Activated T-helper 17 cell treated with anti-CD3 and anti-CD28 coated beads, Interleukin-2, amount 50 U/mL, for 72 hours (primary cell): ENCODE results near the gene PAX6. TPM values are rescaled to one million over a fixed set of nuclear protein-coding genes. Genes with fewer than 3 reads are reported as not detected.

Source experiments
- ATAC-seq: fragments of 150-1000 bp; cut with Tn5 transposase; replicated peaks from 2 replicates; pipeline ENCODE4 v1.10.0; 2021; ENCODE audit warnings: mild to moderate bottlenecking, moderate library complexity
- H3K27ac Mint-ChIP-seq: one replicate; pipeline ENCODE4 v1.8.0; 2022; ENCODE audit warnings: mixed read lengths
- H3K27me3 Mint-ChIP-seq: one replicate; pipeline ENCODE4 v1.8.0; 2022; ENCODE audit warnings: mixed read lengths
- H3K36me3 Mint-ChIP-seq: one replicate; pipeline ENCODE4 v1.8.0; 2022; ENCODE audit warnings: low read depth, mild to moderate bottlenecking, mixed read lengths
- H3K4me1 Mint-ChIP-seq: one replicate; pipeline ENCODE4 v1.8.0; 2022; ENCODE audit warnings: mixed read lengths
- H3K4me3 Mint-ChIP-seq: one replicate; pipeline ENCODE4 v1.8.0; 2022; ENCODE audit warnings: mild to moderate bottlenecking, mixed read lengths
- H3K9me3 Mint-ChIP-seq: one replicate; pipeline ENCODE4 v1.8.0; 2022; ENCODE audit warnings: mixed read lengths
- total RNA-seq, 2 donors: library from RNA; stranded (reverse); gene quantifications; one replicate each; pipeline ENCODE4 v1.2.3, GENCODE V29; 2022

The PAX6 gene
- total RNA-seq, 2 donors from 2014 or later: not detected

DNA sequence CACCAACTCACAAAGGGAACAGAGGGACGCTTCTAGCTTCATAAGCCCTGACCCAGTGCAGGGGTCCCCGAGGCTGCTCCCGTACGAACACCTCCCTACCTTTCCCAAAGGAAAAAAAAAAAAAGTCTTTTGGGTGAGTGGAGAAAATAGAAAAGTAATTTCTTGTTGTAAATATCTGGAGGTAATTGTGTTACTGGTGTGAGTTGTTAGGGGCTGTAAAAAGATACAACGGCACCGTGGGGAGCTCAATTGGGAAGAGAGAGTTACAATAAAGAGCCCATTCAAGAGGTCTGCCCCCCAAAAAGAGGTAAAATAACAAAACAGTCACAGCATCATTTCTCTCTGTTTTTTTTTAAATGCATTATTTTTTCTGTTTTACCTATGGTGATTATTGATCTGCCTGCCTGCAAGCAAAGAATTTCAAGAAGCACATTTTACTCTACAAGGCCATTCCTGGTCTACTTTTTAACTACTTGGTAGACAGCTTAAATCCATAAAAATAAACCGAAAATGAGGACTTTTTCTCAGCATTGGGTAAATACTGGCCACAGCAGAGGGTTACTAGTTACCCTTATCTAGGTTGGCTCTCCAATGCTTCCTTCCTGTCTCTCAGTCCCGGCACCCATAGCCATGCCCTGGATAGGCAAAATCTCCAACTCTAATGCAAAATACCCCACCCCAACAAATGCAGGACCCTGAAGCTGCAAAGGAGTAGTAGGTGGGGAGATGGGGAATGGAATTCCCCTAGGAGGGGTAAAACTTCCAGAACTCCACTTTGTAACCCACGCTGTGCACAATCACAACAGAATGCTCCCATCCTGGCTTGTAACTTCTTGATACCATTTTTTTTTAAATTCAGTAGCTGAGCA, 3.1 kb downstream of the PAX6 start:
- no peak overlapping the region for H3K27ac Mint-ChIP-seq
- H3K4me1 Mint-ChIP-seq: peaks cover 28% of the 10 kb centered on the region
- no peaks in the 10 kb centered on the region for H3K9me3 Mint-ChIP-seq
- peaks cover 68% of the 10 kb centered on the region for H3K27me3 Mint-ChIP-seq
- peaks cover 49% of the 10 kb centered on the region for H3K36me3 Mint-ChIP-seq
- no peak for ATAC-seq
- no peak overlapping the region for H3K4me3 Mint-ChIP-seq

GRCh38 chr11:31806928-31807798, 4.0 kb downstream of the PAX6 start:
- no peaks in the 10 kb centered on the region for H3K9me3 Mint-ChIP-seq
- peaks cover 72% of the 10 kb centered on the region for H3K27me3 Mint-ChIP-seq
- H3K27ac Mint-ChIP-seq: no peak overlapping the region
- H3K4me3 Mint-ChIP-seq: no peak overlapping the region
- peaks cover 24% of the 10 kb centered on the region for H3K4me1 Mint-ChIP-seq
- H3K36me3 Mint-ChIP-seq: peaks cover 56% of the 10 kb centered on the region
- ATAC-seq: no peak

GRCh38 chr11:31806186-31806927, 4.8 kb downstream of the PAX6 start:
- peaks cover 73% of the 10 kb centered on the region for H3K27me3 Mint-ChIP-seq

GRCh38 chr11:31805629-31806185, 5.4 kb downstream of the PAX6 start:
- Mint-ChIP-seq H3K4me3 (no peak overlapping the region), H3K4me1 (peaks cover 15% of the 10 kb centered on the region), H3K27ac (no peak overlapping the region), H3K27me3 (peaks cover 74% of the 10 kb centered on the region), H3K9me3 (no peaks in the 10 kb centered on the region), H3K36me3 (peaks cover 50% of the 10 kb centered on the region)
- ATAC-seq: no peak

More at GRCh38 chr11:31806186-31806927, 4.8 kb downstream of the PAX6 start:
- H3K27ac Mint-ChIP-seq: no peak overlapping the region
- no peak overlapping the region for H3K4me3 Mint-ChIP-seq
- peaks cover 56% of the 10 kb centered on the region for H3K36me3 Mint-ChIP-seq
- H3K9me3 Mint-ChIP-seq: no peaks in the 10 kb centered on the region
- H3K4me1 Mint-ChIP-seq: peaks cover 19% of the 10 kb centered on the region
- ATAC-seq: no peak

GRCh38 chr11:31805037-31805628, 6.0 kb downstream of the PAX6 start:
- H3K4me1 Mint-ChIP-seq: peaks cover 18% of the 10 kb centered on the region
- H3K9me3 Mint-ChIP-seq: no peaks in the 10 kb centered on the region
- H3K27ac Mint-ChIP-seq: no peak overlapping the region
- peak overlapping the region; percentile 61 for H3K4me3 Mint-ChIP-seq
- ATAC-seq: no peak
- H3K27me3 Mint-ChIP-seq: peaks cover 77% of the 10 kb centered on the region
- H3K36me3 Mint-ChIP-seq: peaks cover 54% of the 10 kb centered on the region

DNA sequence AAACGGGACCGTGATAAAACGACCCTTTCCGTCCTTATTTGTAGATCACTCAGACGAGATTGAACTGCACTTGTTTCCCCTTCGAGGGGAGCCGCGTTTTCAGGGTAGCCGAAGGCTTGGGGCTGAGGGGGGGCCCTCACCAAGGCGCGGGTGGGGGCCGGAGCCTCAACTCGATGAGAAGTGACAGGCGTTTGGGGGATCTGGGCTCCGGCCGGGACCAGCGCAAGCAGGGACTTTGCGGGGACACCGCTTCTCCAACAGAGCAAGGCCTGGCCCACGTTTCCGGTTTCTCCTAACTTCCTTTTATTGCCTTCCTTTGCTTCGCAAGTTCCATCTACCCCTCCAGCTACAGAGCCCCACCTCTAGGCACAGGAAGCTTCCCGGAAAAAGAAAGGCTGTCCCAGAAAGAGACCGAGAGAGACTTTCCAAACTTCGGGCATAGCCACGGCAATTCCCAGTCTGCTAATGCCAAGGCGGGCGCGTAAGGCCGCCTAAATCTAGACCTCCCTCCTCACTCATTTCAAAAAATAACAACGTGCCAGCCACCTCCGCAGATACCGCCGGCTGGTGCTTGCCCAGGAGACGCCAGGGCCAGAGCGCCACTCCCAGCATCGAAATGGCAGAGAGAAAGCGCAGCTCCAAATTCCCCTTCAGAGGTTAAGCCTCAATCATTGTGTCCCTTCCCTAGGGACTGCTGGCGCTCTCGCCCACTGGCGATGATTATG, 6.6 kb downstream of the PAX6 start:
- H3K36me3 Mint-ChIP-seq: peaks cover 56% of the 10 kb centered on the region
- no peak overlapping the region for H3K27ac Mint-ChIP-seq
- H3K4me3 Mint-ChIP-seq: peak overlapping the region; percentile 61
- no peak for ATAC-seq
- H3K9me3 Mint-ChIP-seq: no peaks in the 10 kb centered on the region
- peaks cover 79% of the 10 kb centered on the region for H3K27me3 Mint-ChIP-seq
- peaks cover 19% of the 10 kb centered on the region for H3K4me1 Mint-ChIP-seq

- Mint-ChIP-seq H3K4me1 (peaks cover 17% of the 10 kb centered on the region), H3K4me3 (peak overlapping the region; percentile 61), H3K36me3 (peaks cover 50% of the 10 kb centered on the region)
Observed at GRCh38 chr11:31803813-31804311, 7.3 kb downstream of the PAX6 start.

GRCh38 chr11:31802990-31803812, 7.9 kb downstream of the PAX6 start:
- Mint-ChIP-seq H3K4me1 (peaks cover 17% of the 10 kb centered on the region), H3K36me3 (peaks cover 46% of the 10 kb centered on the region), H3K9me3 (no peaks in the 10 kb centered on the region), H3K4me3 (peak overlapping the region; percentile 61), H3K27me3 (peaks cover 71% of the 10 kb centered on the region), H3K27ac (no peak overlapping the region)
- no peak for ATAC-seq

More at GRCh38 chr11:31803813-31804311, 7.3 kb downstream of the PAX6 start:
- Mint-ChIP-seq H3K27ac (no peak overlapping the region), H3K9me3 (no peaks in the 10 kb centered on the region), H3K27me3 (peaks cover 76% of the 10 kb centered on the region)
- no peak for ATAC-seq

- Mint-ChIP-seq H3K27ac (no peak overlapping the region), H3K36me3 (peaks cover 40% of the 10 kb centered on the region), H3K4me3 (no peak overlapping the region), H3K27me3 (peaks cover 69% of the 10 kb centered on the region), H3K9me3 (no peaks in the 10 kb centered on the region), H3K4me1 (peaks cover 17% of the 10 kb centered on the region)
- no peak for ATAC-seq
Observed at GRCh38 chr11:31802609-31802989, 8.5 kb downstream of the PAX6 start.

GRCh38 chr11:31802000-31802551, 9.0 kb downstream of the PAX6 start:
- Mint-ChIP-seq H3K4me3 (no peak overlapping the region), H3K27me3 (peaks cover 68% of the 10 kb centered on the region), H3K4me1 (peaks cover 17% of the 10 kb centered on the region), H3K27ac (no peak overlapping the region), H3K36me3 (peaks cover 40% of the 10 kb centered on the region), H3K9me3 (no peaks in the 10 kb centered on the region)
- no peak for ATAC-seq

- Mint-ChIP-seq H3K36me3 (peaks cover 42% of the 10 kb centered on the region), H3K27me3 (peaks cover 69% of the 10 kb centered on the region), H3K4me1 (peaks cover 17% of the 10 kb centered on the region), H3K9me3 (no peaks in the 10 kb centered on the region), H3K27ac (no peak overlapping the region), H3K4me3 (no peak overlapping the region)
- ATAC-seq: no peak
Observed at GRCh38 chr11:31801298-31801702, 9.8 kb downstream of the PAX6 start.
